Activated naive CD4-positive, alpha-beta T cell treated with anti-CD3 and anti-CD28 coated beads, Interleukin-2, amount 10 ng/mL, durations not matched to agents 7 days and 5 days (primary cell): ENCODE results near the gene ZNF195.
"Not testable (repeated sequence)": the region's sequence is repeated elsewhere in the genome, so short reads cannot be mapped to it uniquely, and the experiment has no call there.

Source experiments
- CTCF ChIA-PET: fragments of 350-600 bp; sonication (Branson Sonifier 250); formaldehyde crosslinking; loops from one replicate; lab custom pipeline; 2021; ENCODE audit warnings: antibody characterized with exemption; lab: Charles Lee
- DNase-seq: peaks from one replicate; pipeline ENCODE4 v3.0.0-alpha.2; 2020
- H3K27ac Mint-ChIP-seq: one replicate; pipeline ENCODE4 v1.8.0; 2021; ENCODE audit warnings: mild to moderate bottlenecking, moderate library complexity, mixed read lengths
- H3K27me3 Mint-ChIP-seq: one replicate; pipeline ENCODE4 v1.8.0; 2021; ENCODE audit warnings: mild to moderate bottlenecking, mixed read lengths
- H3K36me3 Mint-ChIP-seq: one replicate; pipeline ENCODE4 v1.8.0; 2021; ENCODE audit warnings: mixed read lengths
- H3K4me1 Mint-ChIP-seq: one replicate; pipeline ENCODE4 v1.8.0; 2021; ENCODE audit warnings: mixed read lengths
- H3K4me3 Mint-ChIP-seq: one replicate; pipeline ENCODE4 v1.8.0; 2021; ENCODE audit warnings: mild to moderate bottlenecking, moderate library complexity, mixed read lengths
- H3K9me3 Mint-ChIP-seq: one replicate; pipeline ENCODE4 v1.8.0; 2021; ENCODE audit warnings: mixed read lengths

ZNF195 gene

GRCh38 chr11:3347127-3347526 lies 31.8 kb downstream of the ZNF195 start:
- Mint-ChIP-seq H3K4me1 (no peaks in the 10 kb centered on the region), H3K27ac (no peak overlapping the region), H3K27me3 (peaks cover 15% of the 10 kb centered on the region), H3K4me3 (no peak overlapping the region), H3K9me3 (peaks cover 13% of the 10 kb centered on the region), H3K36me3 (peaks cover 3% of the 10 kb centered on the region)
- DNase-seq, result no peak
- CTCF ChIA-PET, result no interaction called here

GRCh38 chr11:3346587-3346986 lies 32.4 kb downstream of the ZNF195 start:
- no peak for DNase-seq
- H3K36me3 Mint-ChIP-seq, result peaks cover 3% of the 10 kb centered on the region
- CTCF ChIA-PET, result no interaction called here
- H3K27me3 Mint-ChIP-seq, result peaks cover 15% of the 10 kb centered on the region
- no peak overlapping the region for H3K27ac Mint-ChIP-seq
- no peak overlapping the region for H3K4me3 Mint-ChIP-seq
- no peaks in the 10 kb centered on the region for H3K4me1 Mint-ChIP-seq
- H3K9me3 Mint-ChIP-seq, result peaks cover 11% of the 10 kb centered on the region

GRCh38 chr11:3345736-3346135 lies 33.2 kb downstream of the ZNF195 start:
- CTCF ChIA-PET, result no interaction called here

GRCh38 chr11:3344327-3345174 lies 34.4 kb downstream of the ZNF195 start:
- Mint-ChIP-seq H3K4me3 (no peak overlapping the region), H3K9me3 (peaks cover 7% of the 10 kb centered on the region), H3K36me3 (peaks cover 3% of the 10 kb centered on the region), H3K27ac (no peak overlapping the region), H3K27me3 (peaks cover 31% of the 10 kb centered on the region), H3K4me1 (no peaks in the 10 kb centered on the region)
- CTCF ChIA-PET, result interaction anchor here (1.1 to 1.3 kb wide), 2 partner anchors 63 to 64 kb away, joined by 3 to 4 read pairs; no protein-coding TSS in a partner anchor
- no peak for DNase-seq

More at GRCh38 chr11:3345736-3346135, 33.2 kb downstream of the ZNF195 start:
- no peak for DNase-seq
- Mint-ChIP-seq H3K27ac (no peak overlapping the region), H3K4me1 (no peaks in the 10 kb centered on the region), H3K4me3 (no peak overlapping the region), H3K9me3 (peaks cover 10% of the 10 kb centered on the region), H3K27me3 (peaks cover 20% of the 10 kb centered on the region), H3K36me3 (peaks cover 3% of the 10 kb centered on the region)

- H3K4me1 Mint-ChIP-seq, result no peaks in the 10 kb centered on the region
- H3K36me3 Mint-ChIP-seq, result no peaks in the 10 kb centered on the region
- DNase-seq, result no peak
- H3K9me3 Mint-ChIP-seq, result peaks cover 5% of the 10 kb centered on the region
- H3K27ac Mint-ChIP-seq, result no peak overlapping the region
- H3K27me3 Mint-ChIP-seq, result peaks cover 43% of the 10 kb centered on the region
- no peak overlapping the region for H3K4me3 Mint-ChIP-seq
- CTCF ChIA-PET, result interaction anchor here (4.0 to 4.1 kb wide), 2 partner anchors 63 to 66 kb away, joined by 18 to 35 read pairs; no protein-coding TSS in a partner anchor
Observed at GRCh38 chr11:3342709-3343108, 36.2 kb downstream of the ZNF195 start.

- Mint-ChIP-seq H3K4me1 (no peaks in the 10 kb centered on the region), H3K4me3 (no peak overlapping the region), H3K36me3 (no peaks in the 10 kb centered on the region), H3K9me3 (no peaks in the 10 kb centered on the region), H3K27ac (no peak overlapping the region), H3K27me3 (peaks cover 43% of the 10 kb centered on the region)
- DNase-seq, result peak; percentile 82
- CTCF ChIA-PET, result interaction anchor here (0.7 to 4.1 kb wide), 10 partner anchors 9 to 380 kb away, joined by 3 to 35 read pairs (median 4); no protein-coding TSS in a partner anchor
Observed at GRCh38 chr11:3341298-3341697, 37.6 kb downstream of the ZNF195 start.

GRCh38 chr11:3340025-3340424 lies 38.9 kb downstream of the ZNF195 start:
- no peak for DNase-seq
- no peaks in the 10 kb centered on the region for H3K36me3 Mint-ChIP-seq
- CTCF ChIA-PET, result interaction anchor here (4.0 to 4.1 kb wide), 2 partner anchors 66 to 69 kb away, joined by 18 to 35 read pairs; no protein-coding TSS in a partner anchor

GRCh38 chr11:3339340-3339624 lies 39.7 kb downstream of the ZNF195 start:
- DNase-seq, result no peak
- Mint-ChIP-seq H3K27me3 (peaks cover 32% of the 10 kb centered on the region), H3K4me1 (no peaks in the 10 kb centered on the region), H3K4me3 (no peak overlapping the region), H3K27ac (no peak overlapping the region), H3K36me3 (no peaks in the 10 kb centered on the region), H3K9me3 (no peaks in the 10 kb centered on the region)
- CTCF ChIA-PET, result interaction anchor here (4.0 to 4.1 kb wide), 2 partner anchors 67 to 69 kb away, joined by 18 to 35 read pairs; no protein-coding TSS in a partner anchor

More at GRCh38 chr11:3340025-3340424, 38.9 kb downstream of the ZNF195 start:
- Mint-ChIP-seq H3K27ac (no peak overlapping the region), H3K9me3 (no peaks in the 10 kb centered on the region), H3K4me3 (no peak overlapping the region), H3K4me1 (no peaks in the 10 kb centered on the region), H3K27me3 (peaks cover 35% of the 10 kb centered on the region)

GRCh38 chr11:3338569-3339339 lies 40.2 kb downstream of the ZNF195 start:
- no peaks in the 10 kb centered on the region for H3K4me1 Mint-ChIP-seq
- no peak overlapping the region for H3K27ac Mint-ChIP-seq
- H3K36me3 Mint-ChIP-seq, result no peaks in the 10 kb centered on the region
- CTCF ChIA-PET, result interaction anchor here (4.0 to 4.1 kb wide), 2 partner anchors 67 to 70 kb away, joined by 18 to 35 read pairs; no protein-coding TSS in a partner anchor
- H3K9me3 Mint-ChIP-seq, result no peaks in the 10 kb centered on the region
- peaks cover 32% of the 10 kb centered on the region for H3K27me3 Mint-ChIP-seq
- no peak for DNase-seq
- no peak overlapping the region for H3K4me3 Mint-ChIP-seq

GRCh38 chr11:3336420-3336819 lies 42.5 kb downstream of the ZNF195 start:
- peaks cover 27% of the 10 kb centered on the region for H3K27me3 Mint-ChIP-seq
- H3K36me3 Mint-ChIP-seq, DNase-seq, H3K4me3 Mint-ChIP-seq, H3K4me1 Mint-ChIP-seq, H3K27ac Mint-ChIP-seq, H3K9me3 Mint-ChIP-seq, CTCF ChIA-PET: not testable (repeated sequence)

GRCh38 chr11:3333157-3333556 lies 45.8 kb downstream of the ZNF195 start:
- H3K27ac Mint-ChIP-seq, H3K9me3 Mint-ChIP-seq, H3K36me3 Mint-ChIP-seq, H3K4me1 Mint-ChIP-seq, H3K4me3 Mint-ChIP-seq, H3K27me3 Mint-ChIP-seq, CTCF ChIA-PET, DNase-seq: not testable (repeated sequence)

- H3K27me3 Mint-ChIP-seq, CTCF ChIA-PET, DNase-seq, H3K27ac Mint-ChIP-seq, H3K4me3 Mint-ChIP-seq, H3K9me3 Mint-ChIP-seq, H3K4me1 Mint-ChIP-seq, H3K36me3 Mint-ChIP-seq: not testable (repeated sequence)
Observed at GRCh38 chr11:3331078-3331477, 47.9 kb downstream of the ZNF195 start.

GRCh38 chr11:3330064-3330463 lies 48.9 kb downstream of the ZNF195 start:
- CTCF ChIA-PET, result not testable (repeated sequence)

GRCh38 chr11:3328503-3328902 lies 50.4 kb downstream of the ZNF195 start:
- DNase-seq, H3K27ac Mint-ChIP-seq, H3K36me3 Mint-ChIP-seq, H3K4me1 Mint-ChIP-seq, H3K9me3 Mint-ChIP-seq, CTCF ChIA-PET, H3K4me3 Mint-ChIP-seq, H3K27me3 Mint-ChIP-seq: not testable (repeated sequence)

More at GRCh38 chr11:3330064-3330463, 48.9 kb downstream of the ZNF195 start:
- not testable (repeated sequence) for H3K27me3 Mint-ChIP-seq, H3K36me3 Mint-ChIP-seq, H3K4me1 Mint-ChIP-seq, H3K27ac Mint-ChIP-seq, H3K4me3 Mint-ChIP-seq, DNase-seq, H3K9me3 Mint-ChIP-seq
